GM12873 (cell line): ENCODE results near the gene IL25.

Experiments used
- TF ChIP-seq, protein P1 (sequence below): IDR thresholded peaks from 2 replicates; pipeline ENCODE4 v1.5.1; 2012; ENCODE audit warnings: low read depth, mild to moderate bottlenecking, moderate library complexity, low read length, control low read depth; ENCODE audit not compliant: insufficient read depth; ENCODE audit errors: missing control alignments

The IL25 gene

DNA sequence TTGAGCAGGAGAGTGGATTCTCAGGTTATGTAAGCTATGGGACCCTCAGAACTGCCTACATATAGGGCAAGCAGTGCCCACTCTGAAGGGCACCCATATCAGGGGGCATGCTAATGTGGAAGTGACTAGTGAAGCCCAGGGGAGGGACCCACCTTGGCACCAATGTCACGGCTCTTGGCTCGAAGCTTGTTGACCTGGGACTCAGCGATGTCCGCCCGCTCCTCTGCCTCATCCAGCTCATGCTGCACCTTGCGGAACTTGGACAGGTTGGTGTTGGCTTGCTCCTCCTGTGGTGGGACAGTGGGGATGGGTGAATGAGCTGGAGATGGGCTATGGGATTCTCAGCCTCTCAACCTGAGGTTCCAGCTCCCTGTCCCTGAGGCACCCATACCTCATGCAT is 9.7 kb downstream of the IL25 start:
- TF ChIP-seq, protein P1, sequence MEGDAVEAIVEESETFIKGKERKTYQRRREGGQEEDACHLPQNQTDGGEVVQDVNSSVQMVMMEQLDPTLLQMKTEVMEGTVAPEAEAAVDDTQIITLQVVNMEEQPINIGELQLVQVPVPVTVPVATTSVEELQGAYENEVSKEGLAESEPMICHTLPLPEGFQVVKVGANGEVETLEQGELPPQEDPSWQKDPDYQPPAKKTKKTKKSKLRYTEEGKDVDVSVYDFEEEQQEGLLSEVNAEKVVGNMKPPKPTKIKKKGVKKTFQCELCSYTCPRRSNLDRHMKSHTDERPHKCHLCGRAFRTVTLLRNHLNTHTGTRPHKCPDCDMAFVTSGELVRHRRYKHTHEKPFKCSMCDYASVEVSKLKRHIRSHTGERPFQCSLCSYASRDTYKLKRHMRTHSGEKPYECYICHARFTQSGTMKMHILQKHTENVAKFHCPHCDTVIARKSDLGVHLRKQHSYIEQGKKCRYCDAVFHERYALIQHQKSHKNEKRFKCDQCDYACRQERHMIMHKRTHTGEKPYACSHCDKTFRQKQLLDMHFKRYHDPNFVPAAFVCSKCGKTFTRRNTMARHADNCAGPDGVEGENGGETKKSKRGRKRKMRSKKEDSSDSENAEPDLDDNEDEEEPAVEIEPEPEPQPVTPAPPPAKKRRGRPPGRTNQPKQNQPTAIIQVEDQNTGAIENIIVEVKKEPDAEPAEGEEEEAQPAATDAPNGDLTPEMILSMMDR, result no peak

DNA sequence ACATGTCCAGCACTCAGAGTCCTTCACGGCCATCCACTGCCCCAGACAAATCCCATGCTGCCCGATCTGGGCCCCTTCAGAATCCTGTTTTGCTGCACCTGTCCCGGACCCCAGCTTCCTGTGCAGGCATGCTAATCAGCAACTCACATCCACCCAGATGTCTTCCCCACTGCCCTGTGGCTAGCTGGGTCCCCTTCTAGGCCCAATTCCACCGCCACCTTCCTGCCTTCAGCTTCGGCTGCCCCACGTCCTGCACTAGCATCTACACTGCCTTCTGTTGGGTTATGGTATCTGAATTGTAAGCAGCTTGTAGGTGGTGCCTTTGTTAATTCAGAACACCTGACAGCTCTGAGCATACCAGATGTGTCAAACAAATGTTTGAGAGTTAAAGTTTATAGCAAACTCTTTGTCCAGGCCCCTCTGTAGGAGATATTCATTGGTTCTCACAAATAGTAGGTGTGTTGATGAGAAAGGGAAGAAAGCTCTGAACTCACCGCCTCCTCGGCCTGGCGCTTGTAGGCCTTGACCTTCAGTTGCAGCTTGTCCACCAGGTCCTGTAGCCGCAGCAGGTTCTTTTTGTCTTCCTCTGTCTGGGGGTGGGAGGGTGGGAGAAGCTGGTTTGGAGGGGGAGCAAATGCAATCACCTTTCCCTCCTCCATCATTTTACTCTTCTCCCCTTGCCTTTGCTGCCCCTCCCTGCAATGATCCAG is 10.3 kb downstream of the IL25 start:
- TF ChIP-seq, protein P1, result no peak

DNA sequence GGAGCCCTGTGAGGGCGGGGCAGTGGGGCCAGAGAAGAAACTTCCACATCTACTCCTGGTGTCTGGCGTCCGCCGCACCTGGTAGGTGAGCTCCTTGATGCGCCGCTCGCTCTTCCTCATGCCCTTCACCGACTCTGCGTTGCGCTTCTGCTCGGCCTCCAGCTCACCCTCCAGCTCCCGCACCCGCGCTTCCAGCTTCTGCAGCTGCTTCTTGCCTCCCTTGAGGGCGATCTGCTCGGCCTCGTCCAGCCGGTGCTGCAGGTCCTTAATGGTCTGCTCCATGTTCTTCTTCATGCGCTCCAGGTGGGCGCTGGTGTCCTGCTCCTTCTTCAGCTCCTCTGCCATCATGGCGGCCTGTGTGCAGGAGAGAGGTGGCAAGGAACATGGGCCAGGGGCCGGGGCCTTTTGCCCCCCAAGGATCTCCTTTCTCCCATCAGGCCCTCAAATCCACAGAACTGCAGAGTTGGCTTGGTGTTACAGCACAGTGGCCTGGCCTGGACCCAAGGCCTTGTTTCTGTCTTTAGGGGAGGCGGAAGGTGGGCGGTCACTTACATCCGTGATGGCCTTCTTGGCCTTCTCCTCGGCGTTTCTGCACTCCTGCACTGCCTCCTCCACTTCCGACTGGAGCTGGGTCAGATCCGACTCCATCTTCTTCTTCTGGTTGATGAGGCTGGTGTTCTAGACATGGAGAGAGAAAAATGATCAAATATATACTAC is 11.9 kb downstream of the IL25 start:
- TF ChIP-seq, protein P1, result no peak

DNA sequence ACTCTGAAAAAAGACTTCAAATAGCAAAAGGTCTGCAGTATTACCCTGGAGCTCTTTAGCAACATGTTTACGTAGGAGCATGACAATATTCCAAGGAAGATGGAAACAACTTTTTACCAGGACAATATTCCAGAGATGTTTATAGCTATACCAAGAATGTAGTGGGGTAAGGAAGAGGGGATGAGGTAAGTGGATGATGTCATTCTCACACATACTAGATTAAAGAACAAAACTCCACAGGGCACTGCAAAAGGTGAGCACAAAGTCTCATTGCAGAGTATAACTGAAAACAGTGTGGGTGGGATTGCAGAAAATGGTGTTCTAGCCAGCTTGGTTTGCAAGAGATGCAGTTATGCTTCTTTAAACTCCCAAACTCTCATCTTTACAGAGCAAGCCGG is 12.6 kb downstream of the IL25 start:
- TF ChIP-seq, protein P1, result no peak

DNA sequence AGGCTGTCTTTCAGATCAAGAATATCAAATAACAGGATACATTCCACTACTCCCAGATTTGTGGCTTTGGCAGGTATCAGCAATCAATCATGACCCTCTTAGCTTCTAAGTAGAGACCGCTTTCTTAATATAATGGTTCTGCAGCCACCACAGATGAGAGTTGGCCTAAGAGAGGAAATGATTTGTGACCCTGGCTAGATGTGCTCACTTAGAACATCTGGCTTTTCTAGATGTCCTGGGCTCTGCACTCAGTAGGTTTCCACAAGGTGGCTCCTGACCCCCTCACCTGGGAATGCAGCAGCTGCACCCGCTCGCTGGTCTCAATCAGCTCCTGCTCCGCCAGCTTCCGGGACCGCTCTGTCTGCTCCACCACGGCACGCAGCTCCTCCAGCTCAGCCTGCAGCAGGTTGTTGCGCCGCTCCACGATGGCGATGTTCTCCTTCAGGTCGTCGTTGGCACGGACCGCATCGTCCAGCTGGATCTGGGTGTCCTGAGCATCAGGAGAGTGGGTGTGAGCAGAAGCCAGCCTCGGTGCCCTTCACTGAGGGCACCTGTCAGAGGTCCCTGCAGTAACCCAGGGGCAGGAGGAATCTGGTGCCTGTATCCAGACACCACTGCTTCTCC is 13.1 kb downstream of the IL25 start:
- TF ChIP-seq, protein P1, result no peak

DNA sequence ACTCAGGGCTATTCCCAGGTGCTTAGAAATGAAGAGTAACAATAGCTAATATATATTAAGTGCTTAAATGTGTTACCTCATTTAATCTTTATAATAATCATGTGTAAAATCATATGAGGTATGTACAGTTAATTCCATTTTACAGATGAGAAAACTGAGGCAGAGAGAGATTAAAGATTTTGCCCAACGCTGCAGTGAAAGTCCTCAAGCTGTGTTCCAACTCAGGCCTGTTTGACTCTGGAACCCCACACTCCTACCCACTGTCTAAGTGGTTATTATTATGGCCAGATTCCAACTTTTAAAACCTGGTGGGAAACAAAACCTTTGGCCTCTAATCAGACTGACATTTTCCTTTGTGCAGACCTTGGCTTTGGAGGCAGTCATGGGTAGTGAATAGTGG is 14.4 kb downstream of the IL25 start:
- TF ChIP-seq, protein P1, result no peak
